A549 (cell line): ENCODE results near the gene DPP10. TPM values are rescaled to one million over a fixed set of nuclear protein-coding genes. Genes with fewer than 3 reads are reported as not detected.

Experiments
- ATAC-seq, 2 experiments: fragments of 200-7000 bp in 1 of 2; fragments of >200 bp in 1 of 2; cut with Nextera tagmentation in 1 of 2; cut with Tn5 transposase in 1 of 2; 3 replicates each; pipeline versions ENCODE4 v1.8.0 to v1.9.1; 2018 to 2020; ENCODE audit warnings: mild to moderate bottlenecking in 1 of 2, moderate library complexity in 1 of 2
- CTCF ChIA-PET: fragments of 300-600 bp; sonication (Branson Sonifier 250); formaldehyde crosslinking; extraction: SDS; loops from one replicate; lab custom pipeline; 2021; ENCODE audit warnings: antibody characterized with exemption, inconsistent platforms; lab: Yijun Ruan, JAX
- POLR2A ChIA-PET: fragments of 350-600 bp; formaldehyde crosslinking; extraction: SDS; loops from one replicate; lab custom pipeline; 2021; ENCODE audit warnings: antibody characterized with exemption, inconsistent platforms; lab: Yijun Ruan, JAX
- DNase-seq, 2 experiments: peaks; one replicate each; pipeline versions ENCODE4 v3.0.0 to v3.0.0-alpha.2; 2011 to 2016; ENCODE audit warnings: low read depth in 1 of 2, low spot score in 1 of 2
- FAIRE-seq: peaks from 2 replicates; lab custom pipeline; 2011; peaks lifted over from hg19 to GRCh38; lab: Jason Lieb, UNC
- H3K27ac ChIP-seq, 2 experiments: fragments of >200 bp; sonication (Bioruptor Twin); formaldehyde crosslinking; 3 replicates each; pipeline ENCODE4 v1.5.1; 2016 to 2017
- H3K4me1 ChIP-seq: fragments of >200 bp; sonication (Bioruptor Twin); formaldehyde crosslinking; 3 replicates; pipeline ENCODE4 v1.6.1; 2016
- H3K4me2 ChIP-seq: fragments of >200 bp; sonication (Bioruptor Twin); formaldehyde crosslinking; 3 replicates; pipeline ENCODE4 v1.6.1; 2016
- H3K4me3 ChIP-seq: fragments of >200 bp; sonication (Bioruptor Twin); formaldehyde crosslinking; 3 replicates; pipeline ENCODE4 v1.5.1; 2016
- H3K9me3 ChIP-seq: fragments of >200 bp; sonication (Bioruptor Twin); formaldehyde crosslinking; 3 replicates; pipeline ENCODE4 v1.6.1; 2016
- CBX8 ChIP-seq: fragments of 200-600 bp; sonication (generic); IDR thresholded peaks from 2 replicates; pipeline ENCODE4 v1.6.1; 2016
- CEBPB ChIP-seq, 2 experiments: fragments of >200 bp in 1 of 2; sonication (Bioruptor Twin) in 1 of 2; formaldehyde crosslinking in 1 of 2; IDR thresholded peaks; 2 replicates each; pipeline ENCODE4 v1.6.1; 2012 to 2016
- CHD2 ChIP-seq: fragments of 150-350 bp; IDR thresholded peaks from 2 replicates; pipeline ENCODE4 v1.6.1; 2014; ENCODE audit warnings: low read length; ENCODE audit not compliant: partially characterized antibody
- ESRRA ChIP-seq: fragments of 150-350 bp; IDR thresholded peaks from 2 replicates; pipeline ENCODE4 v1.6.1; 2014; ENCODE audit warnings: mild to moderate bottlenecking, low read length, borderline replicate concordance
- FOSL2 ChIP-seq, 2 experiments: fragments of 450-650 bp in 1 of 2; fragments of >200 bp in 1 of 2; sonication (Bioruptor Twin) in 1 of 2; formaldehyde crosslinking; IDR thresholded peaks; 2 replicates each; pipeline versions ENCODE4 v1.5.0 to v1.6.1; 2016 to 2020; ENCODE audit warnings: mild to moderate bottlenecking in 1 of 2, moderate library complexity in 1 of 2
- GATA3 ChIP-seq: IDR thresholded peaks from 2 replicates; pipeline ENCODE4 v1.6.1; 2012; ENCODE audit warnings: borderline replicate concordance
- HDAC2 ChIP-seq: fragments of 200-600 bp; sonication (generic); IDR thresholded peaks from 2 replicates; pipeline ENCODE4 v1.6.1; 2016
- HEYL ChIP-seq: fragments of 250-450 bp; sonication (Bioruptor Pico); IDR thresholded peaks from 2 replicates; pipeline ENCODE4 v1.8.0; 2021; ENCODE audit warnings: mild to moderate bottlenecking, moderate library complexity
- HOXA7 ChIP-seq: fragments of 250-450 bp; sonication (Bioruptor Pico); IDR thresholded peaks from 2 replicates; pipeline ENCODE4 v1.5.0; 2020; ENCODE audit warnings: mild to moderate bottlenecking, moderate library complexity
- JUN ChIP-seq, 2 experiments: fragments of >200 bp; sonication (Bioruptor Twin); formaldehyde crosslinking; IDR thresholded peaks; 2 replicates in 1 of 2; 3 replicates in 1 of 2; pipeline ENCODE4 v1.6.1; 2016 to 2017
- JUNB ChIP-seq: fragments of >200 bp; sonication (Bioruptor Twin); formaldehyde crosslinking; IDR thresholded peaks from 2 replicates; pipeline ENCODE4 v1.6.1; 2016
- MAFK ChIP-seq: fragments of 450-650 bp; IDR thresholded peaks from 2 replicates; pipeline ENCODE4 v1.6.1; 2014; ENCODE audit not compliant: partially characterized antibody
- MAZ ChIP-seq: fragments of 150-350 bp; IDR thresholded peaks from 2 replicates; pipeline ENCODE4 v1.6.1; 2014; ENCODE audit warnings: antibody characterized with exemption, low read depth, low read length, borderline replicate concordance
- MYC ChIP-seq: IDR thresholded peaks from 2 replicates; pipeline ENCODE4 v1.6.1; 2012; ENCODE audit warnings: mild to moderate bottlenecking, inconsistent platforms, low read length, improper control_type of control experiment, borderline replicate concordance
- NFE2L2 ChIP-seq: fragments of 150-350 bp; conservative IDR thresholded peaks from 2 replicates; pipeline ENCODE4 v1.6.1; 2014; ENCODE audit warnings: low read length
- NPAS2 ChIP-seq: fragments of 250-450 bp; sonication (Bioruptor Pico); IDR thresholded peaks from 2 replicates; pipeline ENCODE4 v1.8.0; 2022; ENCODE audit warnings: mild to moderate bottlenecking, moderate library complexity, borderline replicate concordance
- POLR2A ChIP-seq: IDR thresholded peaks from 2 replicates; pipeline ENCODE4 v1.6.1; 2012; ENCODE audit warnings: mild to moderate bottlenecking, low read length
- POLR2AphosphoS2 ChIP-seq: conservative IDR thresholded peaks from 2 replicates; pipeline ENCODE4 v1.6.1; 2012; ENCODE audit warnings: low read length, improper control_type of control experiment, inconsistent platforms
- RCOR1 ChIP-seq: fragments of 150-350 bp; IDR thresholded peaks from 2 replicates; pipeline ENCODE4 v1.6.1; 2014; ENCODE audit warnings: antibody characterized with exemption, low read length, low read depth
- RFX5 ChIP-seq: fragments of 450-650 bp; IDR thresholded peaks from 2 replicates; pipeline ENCODE4 v1.7.1; 2014; ENCODE audit warnings: antibody characterized with exemption, mild to moderate bottlenecking, moderate library complexity
- RNF2 ChIP-seq: fragments of 200-600 bp; sonication (generic); IDR thresholded peaks from 2 replicates; pipeline ENCODE4 v1.6.1; 2016; ENCODE audit warnings: low read depth, mild to moderate bottlenecking, antibody characterized with exemption, moderate library complexity, borderline replicate concordance
- ZC3H11A ChIP-seq: fragments of 450-650 bp; IDR thresholded peaks from 2 replicates; pipeline ENCODE4 v1.6.1; 2014; ENCODE audit warnings: antibody characterized with exemption, mild to moderate bottlenecking
- ZFP36 ChIP-seq: fragments of 450-650 bp; IDR thresholded peaks from 2 replicates; pipeline ENCODE4 v1.6.1; 2014; ENCODE audit warnings: borderline replicate concordance; ENCODE audit not compliant: partially characterized antibody
- WGBS: methylation state at CpG from one replicate; pipeline ENCODE4 v1.1.6; 2017; ENCODE audit errors: missing lambda C conversion rate; 5-methylcytosine and 5-hydroxymethylcytosine counted together
- polyA plus RNA-seq, 4 experiments: library from polyadenylated mRNA; depleted of rRNA in 3 of 4; stranded (reverse); fragments of >200 nt; fragmentation: RNase III in 1 of 4; extraction: RNeasy Plus Mini Kit Qiagen cat#74134 plus additional on column Dnase treatment in 1 of 4; gene quantifications; 2 replicates in 3 of 4; 3 replicates in 1 of 4; pipeline ENCODE4 v1.2.3, GENCODE V29; 2011 to 2017
- TF ChIP-seq, protein P1 (sequence below): fragments of 250-450 bp; sonication (Bioruptor Pico); IDR thresholded peaks from 2 replicates; pipeline ENCODE4 v1.5.0; 2020; ENCODE audit warnings: low read depth, mild to moderate bottlenecking, moderate library complexity
- TF ChIP-seq, protein P2 (sequence below): fragments of >200 bp; sonication (Bioruptor Twin); formaldehyde crosslinking; IDR thresholded peaks from 3 replicates; pipeline ENCODE4 v1.5.1; 2016
- TF ChIP-seq, protein P3 (sequence below): fragments of >200 bp; sonication (Bioruptor Twin); formaldehyde crosslinking; IDR thresholded peaks from 2 replicates; pipeline ENCODE4 v1.6.1; 2016
- TF ChIP-seq, protein P4 (sequence below): fragments of 150-350 bp; IDR thresholded peaks from 2 replicates; pipeline ENCODE4 v1.6.1; 2014; ENCODE audit warnings: low read depth, mild to moderate bottlenecking, low read length
- TF ChIP-seq, protein P5 (sequence below): IDR thresholded peaks from 2 replicates; pipeline ENCODE4 v1.6.1; 2012

The DPP10 gene
- polyA plus RNA-seq, 2 of the 4 experiments (the other 2 are of a cell fraction): not detected

DNA sequence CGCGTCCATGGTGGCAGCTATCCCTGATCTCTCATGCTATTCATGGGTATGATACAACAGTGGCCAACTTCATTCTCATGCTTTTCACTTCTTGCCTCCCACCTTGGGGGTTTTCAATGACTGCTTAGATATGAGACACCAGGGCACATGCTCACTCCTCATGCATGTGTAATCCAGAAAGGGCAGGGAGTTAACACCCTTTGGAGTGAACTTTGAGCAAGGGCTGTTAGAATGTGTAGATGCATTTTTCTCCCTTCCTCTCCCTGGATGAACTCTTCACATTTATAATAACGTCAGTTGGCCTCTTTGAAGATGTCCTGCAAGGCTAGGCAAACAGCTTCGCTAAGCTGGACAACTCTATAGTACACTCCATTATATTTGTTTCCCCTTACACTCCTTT lies 56.7 kb downstream of the DPP10 start:
- POLR2A ChIA-PET: no interaction called here
- no peak overlapping the region for H3K4me3 ChIP-seq
- 48% methylated on average over 4 of the region's 4 CpGs for WGBS

DNA sequence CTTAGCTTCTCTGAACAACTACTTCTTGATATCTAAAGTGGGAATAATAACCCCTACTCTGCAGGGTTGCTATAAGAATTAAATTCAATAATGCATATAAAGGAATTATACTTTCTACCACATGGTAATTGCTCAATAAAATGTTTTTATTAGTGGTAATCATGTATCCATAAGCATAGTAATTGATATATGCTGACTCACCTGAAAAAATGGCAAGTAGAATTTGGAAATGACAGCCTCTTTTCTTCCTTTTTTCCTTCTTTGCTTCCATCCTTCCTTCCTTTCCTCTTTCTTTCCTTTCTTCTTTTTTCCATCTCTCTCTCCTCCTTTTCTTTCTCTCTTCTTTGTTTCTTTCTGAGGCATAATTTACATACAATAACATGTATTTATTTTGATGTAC lies 65.3 kb downstream of the DPP10 start:
- Histone ChIP-seq H3K4me1 (no peaks in the 10 kb centered on the region), H3K27ac (no peak overlapping the region), H3K4me2 (no peak overlapping the region), H3K9me3 (no peaks in the 10 kb centered on the region), H3K4me3 (no peak overlapping the region)
- ChIA-PET CTCF (no interaction called here), POLR2A (no interaction called here)
- no peak for FAIRE-seq
- ATAC-seq: no peak
- no peak for DNase-seq
- TF ChIP-seq CBX8 (no peak), MAFK (peak; percentile 60)

More for the DNA sequence above, 56.7 kb downstream of the DPP10 start:
- ATAC-seq (no peak), DNase-seq (no peak), FAIRE-seq (no peak)
- no peaks in the 10 kb centered on the region for H3K9me3 ChIP-seq
- H3K4me2 ChIP-seq: no peak overlapping the region
- H3K4me1 ChIP-seq: no peaks in the 10 kb centered on the region
- TF ChIP-seq RNF2 (no peak), HOXA7 (CRISPR knock-in tag) (no peak), FOSL2 (IDR thresholded peaks at IDR 0.05) (no peak), FOSL2 (CRISPR knock-in tag; IDR thresholded peaks at IDR 0.05) (no peak), ZC3H11A (no peak), CHD2 (no peak), HEYL (CRISPR knock-in tag) (no peak), MAZ (no peak), ESRRA (no peak), ZFP36 (no peak), JUNB (no peak), CEBPB (IDR thresholded peaks at IDR 0.05) (no peak), POLR2AphosphoS2 (no peak), RFX5 (no peak), NFE2L2 (no peak), GATA3 (no peak), NPAS2 (CRISPR knock-in tag) (no peak)
- TF ChIP-seq, protein P1, sequence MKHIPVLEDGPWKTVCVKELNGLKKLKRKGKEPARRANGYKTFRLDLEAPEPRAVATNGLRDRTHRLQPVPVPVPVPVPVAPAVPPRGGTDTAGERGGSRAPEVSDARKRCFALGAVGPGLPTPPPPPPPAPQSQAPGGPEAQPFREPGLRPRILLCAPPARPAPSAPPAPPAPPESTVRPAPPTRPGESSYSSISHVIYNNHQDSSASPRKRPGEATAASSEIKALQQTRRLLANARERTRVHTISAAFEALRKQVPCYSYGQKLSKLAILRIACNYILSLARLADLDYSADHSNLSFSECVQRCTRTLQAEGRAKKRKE (CRISPR knock-in tag): no peak
- TF ChIP-seq, protein P2, sequence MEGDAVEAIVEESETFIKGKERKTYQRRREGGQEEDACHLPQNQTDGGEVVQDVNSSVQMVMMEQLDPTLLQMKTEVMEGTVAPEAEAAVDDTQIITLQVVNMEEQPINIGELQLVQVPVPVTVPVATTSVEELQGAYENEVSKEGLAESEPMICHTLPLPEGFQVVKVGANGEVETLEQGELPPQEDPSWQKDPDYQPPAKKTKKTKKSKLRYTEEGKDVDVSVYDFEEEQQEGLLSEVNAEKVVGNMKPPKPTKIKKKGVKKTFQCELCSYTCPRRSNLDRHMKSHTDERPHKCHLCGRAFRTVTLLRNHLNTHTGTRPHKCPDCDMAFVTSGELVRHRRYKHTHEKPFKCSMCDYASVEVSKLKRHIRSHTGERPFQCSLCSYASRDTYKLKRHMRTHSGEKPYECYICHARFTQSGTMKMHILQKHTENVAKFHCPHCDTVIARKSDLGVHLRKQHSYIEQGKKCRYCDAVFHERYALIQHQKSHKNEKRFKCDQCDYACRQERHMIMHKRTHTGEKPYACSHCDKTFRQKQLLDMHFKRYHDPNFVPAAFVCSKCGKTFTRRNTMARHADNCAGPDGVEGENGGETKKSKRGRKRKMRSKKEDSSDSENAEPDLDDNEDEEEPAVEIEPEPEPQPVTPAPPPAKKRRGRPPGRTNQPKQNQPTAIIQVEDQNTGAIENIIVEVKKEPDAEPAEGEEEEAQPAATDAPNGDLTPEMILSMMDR: no peak
- TF ChIP-seq, protein P3, sequence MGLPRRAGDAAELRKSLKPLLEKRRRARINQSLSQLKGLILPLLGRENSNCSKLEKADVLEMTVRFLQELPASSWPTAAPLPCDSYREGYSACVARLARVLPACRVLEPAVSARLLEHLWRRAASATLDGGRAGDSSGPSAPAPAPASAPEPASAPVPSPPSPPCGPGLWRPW: no peak
- H3K27ac ChIP-seq: no peak overlapping the region
- CTCF ChIA-PET: no interaction called here

DNA sequence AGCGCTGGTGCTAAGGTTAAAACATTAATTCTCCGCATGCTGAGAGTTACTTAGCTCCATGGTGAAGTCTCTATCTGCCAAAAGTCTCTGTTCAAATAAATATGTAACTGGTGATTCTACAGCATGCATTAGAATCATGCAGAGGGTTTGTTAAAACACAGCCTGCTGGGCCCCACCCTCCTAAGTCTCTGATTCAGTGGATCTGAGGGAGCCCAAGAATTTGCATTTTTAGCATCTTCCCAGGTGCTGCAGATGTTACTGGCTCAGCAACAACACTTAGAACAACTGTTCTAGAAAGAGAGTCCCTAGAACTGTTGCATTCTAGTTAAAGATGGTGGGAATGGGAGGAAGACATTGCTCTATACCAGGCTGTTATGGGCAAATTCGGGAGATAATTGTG lies 73.4 kb downstream of the DPP10 start:
- no peak for ATAC-seq
- H3K27ac ChIP-seq: no peak overlapping the region
- no peaks in the 10 kb centered on the region for H3K4me1 ChIP-seq
- H3K4me2 ChIP-seq: no peak overlapping the region
- WGBS: 3% methylated on average over 3 of the region's 3 CpGs
- POLR2A ChIA-PET: no interaction called here
- H3K4me3 ChIP-seq: no peak overlapping the region
- CTCF ChIA-PET: interaction anchor here (1.0 kb wide), 1 partner anchor 47 kb away, joined by 3 read pairs; no protein-coding TSS in a partner anchor
- H3K9me3 ChIP-seq: no peaks in the 10 kb centered on the region
- TF ChIP-seq CBX8: no peak
- no peak for TF ChIP-seq POLR2A
- TF ChIP-seq ZFP36: no peak
- TF ChIP-seq HEYL (CRISPR knock-in tag): no peak
- no peak for TF ChIP-seq RFX5
- TF ChIP-seq ZC3H11A: no peak
- TF ChIP-seq MYC: no peak
- TF ChIP-seq, protein P4, sequence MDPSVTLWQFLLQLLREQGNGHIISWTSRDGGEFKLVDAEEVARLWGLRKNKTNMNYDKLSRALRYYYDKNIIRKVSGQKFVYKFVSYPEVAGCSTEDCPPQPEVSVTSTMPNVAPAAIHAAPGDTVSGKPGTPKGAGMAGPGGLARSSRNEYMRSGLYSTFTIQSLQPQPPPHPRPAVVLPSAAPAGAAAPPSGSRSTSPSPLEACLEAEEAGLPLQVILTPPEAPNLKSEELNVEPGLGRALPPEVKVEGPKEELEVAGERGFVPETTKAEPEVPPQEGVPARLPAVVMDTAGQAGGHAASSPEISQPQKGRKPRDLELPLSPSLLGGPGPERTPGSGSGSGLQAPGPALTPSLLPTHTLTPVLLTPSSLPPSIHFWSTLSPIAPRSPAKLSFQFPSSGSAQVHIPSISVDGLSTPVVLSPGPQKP: no peak
- TF ChIP-seq HDAC2: no peak
- TF ChIP-seq RCOR1: no peak
- TF ChIP-seq, protein P5, sequence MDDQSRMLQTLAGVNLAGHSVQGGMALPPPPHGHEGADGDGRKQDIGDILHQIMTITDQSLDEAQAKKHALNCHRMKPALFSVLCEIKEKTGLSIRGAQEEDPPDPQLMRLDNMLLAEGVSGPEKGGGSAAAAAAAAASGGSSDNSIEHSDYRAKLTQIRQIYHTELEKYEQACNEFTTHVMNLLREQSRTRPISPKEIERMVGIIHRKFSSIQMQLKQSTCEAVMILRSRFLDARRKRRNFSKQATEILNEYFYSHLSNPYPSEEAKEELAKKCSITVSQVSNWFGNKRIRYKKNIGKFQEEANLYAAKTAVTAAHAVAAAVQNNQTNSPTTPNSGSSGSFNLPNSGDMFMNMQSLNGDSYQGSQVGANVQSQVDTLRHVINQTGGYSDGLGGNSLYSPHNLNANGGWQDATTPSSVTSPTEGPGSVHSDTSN: no peak
- TF ChIP-seq JUN (IDR thresholded peaks at IDR 0.05): no peak
- no peak for FAIRE-seq
- DNase-seq: no peak
